Measurements from ENCODE around the gene RPGRIP1L. TPM values are rescaled to one million over a fixed set of nuclear protein-coding genes. Genes with fewer than 3 reads are reported as not detected.

The RPGRIP1L gene
- total RNA-seq, 1 experiment from 2014 or later: 9.8 TPM

DNA sequence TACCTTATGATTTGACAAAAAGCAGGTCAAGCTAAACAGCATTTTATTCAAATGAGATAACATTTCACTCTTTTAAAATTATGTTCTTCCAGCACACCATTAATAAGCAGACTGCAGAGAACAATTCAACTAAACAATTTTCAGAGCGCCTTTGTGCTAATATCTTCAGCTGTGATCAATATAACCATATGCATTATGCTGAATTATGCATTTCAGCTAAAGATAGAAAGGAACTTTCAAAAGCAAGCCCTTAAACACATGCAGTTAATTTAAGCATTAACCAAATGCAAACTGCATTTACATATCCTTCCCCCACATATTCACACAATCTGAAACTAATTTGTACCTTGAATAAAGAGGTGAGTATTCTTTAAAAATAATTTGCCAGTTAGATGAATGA is 41.6 kb downstream of the RPGRIP1L start (continued):
- no peak for TF ChIP-seq ZNF138 (CRISPR knock-in tag; conservative IDR thresholded peaks at IDR 0.05)
- TF ChIP-seq TP53 (CRISPR knock-in tag; IDR thresholded peaks at IDR 0.05): no peak
- TF ChIP-seq, protein P1, sequence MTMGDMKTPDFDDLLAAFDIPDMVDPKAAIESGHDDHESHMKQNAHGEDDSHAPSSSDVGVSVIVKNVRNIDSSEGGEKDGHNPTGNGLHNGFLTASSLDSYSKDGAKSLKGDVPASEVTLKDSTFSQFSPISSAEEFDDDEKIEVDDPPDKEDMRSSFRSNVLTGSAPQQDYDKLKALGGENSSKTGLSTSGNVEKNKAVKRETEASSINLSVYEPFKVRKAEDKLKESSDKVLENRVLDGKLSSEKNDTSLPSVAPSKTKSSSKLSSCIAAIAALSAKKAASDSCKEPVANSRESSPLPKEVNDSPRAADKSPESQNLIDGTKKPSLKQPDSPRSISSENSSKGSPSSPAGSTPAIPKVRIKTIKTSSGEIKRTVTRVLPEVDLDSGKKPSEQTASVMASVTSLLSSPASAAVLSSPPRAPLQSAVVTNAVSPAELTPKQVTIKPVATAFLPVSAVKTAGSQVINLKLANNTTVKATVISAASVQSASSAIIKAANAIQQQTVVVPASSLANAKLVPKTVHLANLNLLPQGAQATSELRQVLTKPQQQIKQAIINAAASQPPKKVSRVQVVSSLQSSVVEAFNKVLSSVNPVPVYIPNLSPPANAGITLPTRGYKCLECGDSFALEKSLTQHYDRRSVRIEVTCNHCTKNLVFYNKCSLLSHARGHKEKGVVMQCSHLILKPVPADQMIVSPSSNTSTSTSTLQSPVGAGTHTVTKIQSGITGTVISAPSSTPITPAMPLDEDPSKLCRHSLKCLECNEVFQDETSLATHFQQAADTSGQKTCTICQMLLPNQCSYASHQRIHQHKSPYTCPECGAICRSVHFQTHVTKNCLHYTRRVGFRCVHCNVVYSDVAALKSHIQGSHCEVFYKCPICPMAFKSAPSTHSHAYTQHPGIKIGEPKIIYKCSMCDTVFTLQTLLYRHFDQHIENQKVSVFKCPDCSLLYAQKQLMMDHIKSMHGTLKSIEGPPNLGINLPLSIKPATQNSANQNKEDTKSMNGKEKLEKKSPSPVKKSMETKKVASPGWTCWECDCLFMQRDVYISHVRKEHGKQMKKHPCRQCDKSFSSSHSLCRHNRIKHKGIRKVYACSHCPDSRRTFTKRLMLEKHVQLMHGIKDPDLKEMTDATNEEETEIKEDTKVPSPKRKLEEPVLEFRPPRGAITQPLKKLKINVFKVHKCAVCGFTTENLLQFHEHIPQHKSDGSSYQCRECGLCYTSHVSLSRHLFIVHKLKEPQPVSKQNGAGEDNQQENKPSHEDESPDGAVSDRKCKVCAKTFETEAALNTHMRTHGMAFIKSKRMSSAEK (CRISPR knock-in tag; IDR thresholded peaks at IDR 0.05; ENCODE audit: borderline replicate concordance): no peak
- TF ChIP-seq SMAD3 (CRISPR knock-in tag; IDR thresholded peaks at IDR 0.05; ENCODE audit: borderline replicate concordance): no peak

DNA sequence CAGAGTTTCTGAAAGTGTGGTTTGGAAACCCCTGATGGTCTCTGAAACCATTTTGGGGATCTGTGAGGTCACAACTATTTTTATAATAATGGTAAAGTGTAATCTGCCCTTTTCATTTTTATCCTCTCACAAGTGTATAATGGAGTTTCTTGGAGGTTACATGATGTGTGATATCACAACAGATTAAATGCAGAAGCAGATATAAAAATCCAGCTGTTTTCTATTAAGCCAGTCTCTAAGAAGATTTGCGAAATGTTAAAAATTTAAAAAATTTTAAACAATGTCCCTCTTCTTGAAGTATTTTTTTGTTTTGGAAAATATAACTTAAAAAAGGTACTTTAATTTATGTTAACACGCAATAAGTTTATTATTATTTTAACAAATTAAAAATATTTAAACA is 48.7 kb downstream of the RPGRIP1L start:
- peaks cover 5% of the 10 kb centered on the region; the same call in 1 of the 2 replicates for H3K36me3 Mint-ChIP-seq
- POLR2A ChIA-PET: interaction anchor here (0.6 kb wide), 1 partner anchor 111 kb away, joined by 4 read pairs; no protein-coding TSS in a partner anchor
- CTCF ChIA-PET: no interaction called here
- TF ChIP-seq PRRX2 (CRISPR knock-in tag; IDR thresholded peaks at IDR 0.05) (no peak), MYBL2 (CRISPR knock-in tag; IDR thresholded peaks at IDR 0.05) (no peak), CREB1 (CRISPR knock-in tag; IDR thresholded peaks at IDR 0.05) (no peak), SOX15 (CRISPR knock-in tag; IDR thresholded peaks at IDR 0.05) (no peak), OVOL2 (CRISPR knock-in tag; IDR thresholded peaks at IDR 0.05; ENCODE audit: borderline replicate concordance) (no peak), ZNF671 (CRISPR knock-in tag; IDR thresholded peaks at IDR 0.05) (no peak), HMGA2 (CRISPR knock-in tag; IDR thresholded peaks at IDR 0.05) (no peak), NFE2L1 (CRISPR knock-in tag; IDR thresholded peaks at IDR 0.05) (no peak), GTF2I (CRISPR knock-in tag; conservative IDR thresholded peaks at IDR 0.05) (no peak), ZNF396 (CRISPR knock-in tag; IDR thresholded peaks at IDR 0.05; ENCODE audit: borderline replicate concordance) (no peak), ZNF121 (CRISPR knock-in tag; IDR thresholded peaks at IDR 0.05) (no peak)
- TF ChIP-seq, protein P2, sequence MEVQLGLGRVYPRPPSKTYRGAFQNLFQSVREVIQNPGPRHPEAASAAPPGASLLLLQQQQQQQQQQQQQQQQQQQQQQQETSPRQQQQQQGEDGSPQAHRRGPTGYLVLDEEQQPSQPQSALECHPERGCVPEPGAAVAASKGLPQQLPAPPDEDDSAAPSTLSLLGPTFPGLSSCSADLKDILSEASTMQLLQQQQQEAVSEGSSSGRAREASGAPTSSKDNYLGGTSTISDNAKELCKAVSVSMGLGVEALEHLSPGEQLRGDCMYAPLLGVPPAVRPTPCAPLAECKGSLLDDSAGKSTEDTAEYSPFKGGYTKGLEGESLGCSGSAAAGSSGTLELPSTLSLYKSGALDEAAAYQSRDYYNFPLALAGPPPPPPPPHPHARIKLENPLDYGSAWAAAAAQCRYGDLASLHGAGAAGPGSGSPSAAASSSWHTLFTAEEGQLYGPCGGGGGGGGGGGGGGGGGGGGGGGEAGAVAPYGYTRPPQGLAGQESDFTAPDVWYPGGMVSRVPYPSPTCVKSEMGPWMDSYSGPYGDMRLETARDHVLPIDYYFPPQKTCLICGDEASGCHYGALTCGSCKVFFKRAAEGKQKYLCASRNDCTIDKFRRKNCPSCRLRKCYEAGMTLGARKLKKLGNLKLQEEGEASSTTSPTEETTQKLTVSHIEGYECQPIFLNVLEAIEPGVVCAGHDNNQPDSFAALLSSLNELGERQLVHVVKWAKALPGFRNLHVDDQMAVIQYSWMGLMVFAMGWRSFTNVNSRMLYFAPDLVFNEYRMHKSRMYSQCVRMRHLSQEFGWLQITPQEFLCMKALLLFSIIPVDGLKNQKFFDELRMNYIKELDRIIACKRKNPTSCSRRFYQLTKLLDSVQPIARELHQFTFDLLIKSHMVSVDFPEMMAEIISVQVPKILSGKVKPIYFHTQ (CRISPR knock-in tag; IDR thresholded peaks at IDR 0.05): no peak
- TF ChIP-seq, protein P3, sequence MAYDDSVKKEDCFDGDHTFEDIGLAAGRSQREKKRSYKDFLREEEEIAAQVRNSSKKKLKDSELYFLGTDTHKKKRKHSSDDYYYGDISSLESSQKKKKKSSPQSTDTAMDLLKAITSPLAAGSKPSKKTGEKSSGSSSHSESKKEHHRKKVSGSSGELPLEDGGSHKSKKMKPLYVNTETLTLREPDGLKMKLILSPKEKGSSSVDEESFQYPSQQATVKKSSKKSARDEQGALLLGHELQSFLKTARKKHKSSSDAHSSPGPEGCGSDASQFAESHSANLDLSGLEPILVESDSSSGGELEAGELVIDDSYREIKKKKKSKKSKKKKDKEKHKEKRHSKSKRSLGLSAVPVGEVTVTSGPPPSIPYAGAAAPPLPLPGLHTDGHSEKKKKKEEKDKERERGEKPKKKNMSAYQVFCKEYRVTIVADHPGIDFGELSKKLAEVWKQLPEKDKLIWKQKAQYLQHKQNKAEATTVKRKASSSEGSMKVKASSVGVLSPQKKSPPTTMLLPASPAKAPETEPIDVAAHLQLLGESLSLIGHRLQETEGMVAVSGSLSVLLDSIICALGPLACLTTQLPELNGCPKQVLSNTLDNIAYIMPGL (CRISPR knock-in tag; IDR thresholded peaks at IDR 0.05): no peak
- TF ChIP-seq, protein P4, sequence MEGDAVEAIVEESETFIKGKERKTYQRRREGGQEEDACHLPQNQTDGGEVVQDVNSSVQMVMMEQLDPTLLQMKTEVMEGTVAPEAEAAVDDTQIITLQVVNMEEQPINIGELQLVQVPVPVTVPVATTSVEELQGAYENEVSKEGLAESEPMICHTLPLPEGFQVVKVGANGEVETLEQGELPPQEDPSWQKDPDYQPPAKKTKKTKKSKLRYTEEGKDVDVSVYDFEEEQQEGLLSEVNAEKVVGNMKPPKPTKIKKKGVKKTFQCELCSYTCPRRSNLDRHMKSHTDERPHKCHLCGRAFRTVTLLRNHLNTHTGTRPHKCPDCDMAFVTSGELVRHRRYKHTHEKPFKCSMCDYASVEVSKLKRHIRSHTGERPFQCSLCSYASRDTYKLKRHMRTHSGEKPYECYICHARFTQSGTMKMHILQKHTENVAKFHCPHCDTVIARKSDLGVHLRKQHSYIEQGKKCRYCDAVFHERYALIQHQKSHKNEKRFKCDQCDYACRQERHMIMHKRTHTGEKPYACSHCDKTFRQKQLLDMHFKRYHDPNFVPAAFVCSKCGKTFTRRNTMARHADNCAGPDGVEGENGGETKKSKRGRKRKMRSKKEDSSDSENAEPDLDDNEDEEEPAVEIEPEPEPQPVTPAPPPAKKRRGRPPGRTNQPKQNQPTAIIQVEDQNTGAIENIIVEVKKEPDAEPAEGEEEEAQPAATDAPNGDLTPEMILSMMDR (IDR thresholded peaks at IDR 0.05): no peak
- TF ChIP-seq, protein P5, sequence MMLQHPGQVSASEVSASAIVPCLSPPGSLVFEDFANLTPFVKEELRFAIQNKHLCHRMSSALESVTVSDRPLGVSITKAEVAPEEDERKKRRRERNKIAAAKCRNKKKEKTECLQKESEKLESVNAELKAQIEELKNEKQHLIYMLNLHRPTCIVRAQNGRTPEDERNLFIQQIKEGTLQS (CRISPR knock-in tag; conservative IDR thresholded peaks at IDR 0.05): no peak
- TF ChIP-seq, protein P6, sequence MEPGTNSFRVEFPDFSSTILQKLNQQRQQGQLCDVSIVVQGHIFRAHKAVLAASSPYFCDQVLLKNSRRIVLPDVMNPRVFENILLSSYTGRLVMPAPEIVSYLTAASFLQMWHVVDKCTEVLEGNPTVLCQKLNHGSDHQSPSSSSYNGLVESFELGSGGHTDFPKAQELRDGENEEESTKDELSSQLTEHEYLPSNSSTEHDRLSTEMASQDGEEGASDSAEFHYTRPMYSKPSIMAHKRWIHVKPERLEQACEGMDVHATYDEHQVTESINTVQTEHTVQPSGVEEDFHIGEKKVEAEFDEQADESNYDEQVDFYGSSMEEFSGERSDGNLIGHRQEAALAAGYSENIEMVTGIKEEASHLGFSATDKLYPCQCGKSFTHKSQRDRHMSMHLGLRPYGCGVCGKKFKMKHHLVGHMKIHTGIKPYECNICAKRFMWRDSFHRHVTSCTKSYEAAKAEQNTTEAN (CRISPR knock-in tag; IDR thresholded peaks at IDR 0.05): no peak
- TF ChIP-seq, protein P7, sequence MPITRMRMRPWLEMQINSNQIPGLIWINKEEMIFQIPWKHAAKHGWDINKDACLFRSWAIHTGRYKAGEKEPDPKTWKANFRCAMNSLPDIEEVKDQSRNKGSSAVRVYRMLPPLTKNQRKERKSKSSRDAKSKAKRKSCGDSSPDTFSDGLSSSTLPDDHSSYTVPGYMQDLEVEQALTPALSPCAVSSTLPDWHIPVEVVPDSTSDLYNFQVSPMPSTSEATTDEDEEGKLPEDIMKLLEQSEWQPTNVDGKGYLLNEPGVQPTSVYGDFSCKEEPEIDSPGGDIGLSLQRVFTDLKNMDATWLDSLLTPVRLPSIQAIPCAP (CRISPR knock-in tag; IDR thresholded peaks at IDR 0.05): no peak
- TF ChIP-seq, protein P8, sequence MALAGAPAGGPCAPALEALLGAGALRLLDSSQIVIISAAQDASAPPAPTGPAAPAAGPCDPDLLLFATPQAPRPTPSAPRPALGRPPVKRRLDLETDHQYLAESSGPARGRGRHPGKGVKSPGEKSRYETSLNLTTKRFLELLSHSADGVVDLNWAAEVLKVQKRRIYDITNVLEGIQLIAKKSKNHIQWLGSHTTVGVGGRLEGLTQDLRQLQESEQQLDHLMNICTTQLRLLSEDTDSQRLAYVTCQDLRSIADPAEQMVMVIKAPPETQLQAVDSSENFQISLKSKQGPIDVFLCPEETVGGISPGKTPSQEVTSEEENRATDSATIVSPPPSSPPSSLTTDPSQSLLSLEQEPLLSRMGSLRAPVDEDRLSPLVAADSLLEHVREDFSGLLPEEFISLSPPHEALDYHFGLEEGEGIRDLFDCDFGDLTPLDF (CRISPR knock-in tag; IDR thresholded peaks at IDR 0.05): no peak

More for the DNA sequence above, 48.7 kb downstream of the RPGRIP1L start:
- H3K4me3 Mint-ChIP-seq: no peak overlapping the region
- no peaks in the 10 kb centered on the region for H3K27me3 Mint-ChIP-seq (ENCODE audit: low read depth)
- DNase-seq (ENCODE audit: low spot score) (no peak), ATAC-seq (no peak)
- no peak overlapping the region for H3K27ac Mint-ChIP-seq
- no peaks in the 10 kb centered on the region for H3K9me3 Mint-ChIP-seq
- peaks cover 9% of the 10 kb centered on the region for H3K4me1 Mint-ChIP-seq

Data from WTC11 (cell line).